GM23248 (cell line): Measurements from ENCODE around the gene PDPR. TPM values are rescaled to one million over a fixed set of nuclear protein-coding genes. Genes with fewer than 3 reads are reported as not detected.
"Not testable (repeated sequence)": the region's sequence is repeated elsewhere in the genome, so short reads cannot be mapped to it uniquely, and the experiment has no call there.

Experiments
- DNase-seq: peaks from one replicate; pipeline ENCODE4 v3.0.0-alpha.2; 2015
- H2AFZ ChIP-seq: fragments of 200-600 bp; sonication (generic); 2 replicates; pipeline ENCODE4 v1.6.1; 2016; ENCODE audit warnings: antibody characterized with exemption
- H3F3A ChIP-seq: fragments of 200-600 bp; sonication (generic); 2 replicates; pipeline ENCODE4 v1.6.1; 2016; ENCODE audit warnings: mild to moderate bottlenecking, antibody characterized with exemption, mixed run types; ENCODE audit not compliant: insufficient read depth
- H3K27ac ChIP-seq: fragments of 200-600 bp; sonication (generic); 2 replicates; pipeline ENCODE4 v1.5.1; 2016; ENCODE audit warnings: mild to moderate bottlenecking
- H3K27me3 ChIP-seq: fragments of 200-600 bp; sonication (generic); replicated peaks from 2 replicates; pipeline ENCODE4 v1.6.1; 2016; ENCODE audit warnings: mild to moderate bottlenecking; ENCODE audit not compliant: insufficient read depth
- H3K36me3 ChIP-seq: fragments of 200-600 bp; sonication (generic); 2 replicates; pipeline ENCODE4 v1.6.1; 2016; ENCODE audit warnings: low read depth, mild to moderate bottlenecking
- H3K4me1 ChIP-seq: fragments of 200-600 bp; sonication (generic); 2 replicates; pipeline ENCODE4 v1.6.1; 2016; ENCODE audit warnings: mild to moderate bottlenecking; ENCODE audit not compliant: insufficient read depth
- H3K4me2 ChIP-seq: fragments of 200-600 bp; sonication (generic); one replicate; pipeline ENCODE4 v1.6.1; 2016; ENCODE audit warnings: mild to moderate bottlenecking; ENCODE audit not compliant: unreplicated experiment
- H3K4me3 ChIP-seq: fragments of 200-600 bp; sonication (generic); 2 replicates; pipeline ENCODE4 v1.5.1; 2016; ENCODE audit warnings: mild to moderate bottlenecking
- H3K79me2 ChIP-seq: fragments of 200-600 bp; sonication (generic); 2 replicates; pipeline ENCODE4 v1.6.1; 2016; ENCODE audit warnings: mild to moderate bottlenecking; ENCODE audit not compliant: insufficient read depth
- H3K9ac ChIP-seq: fragments of 200-600 bp; sonication (generic); 2 replicates; pipeline ENCODE4 v1.6.1; 2016; ENCODE audit warnings: mild to moderate bottlenecking
- H3K9me2 ChIP-seq: fragments of 200-600 bp; sonication (generic); 2 replicates; pipeline ENCODE4 v1.6.1; 2016; ENCODE audit warnings: mixed run types, mild to moderate bottlenecking, moderate library complexity; ENCODE audit not compliant: insufficient read depth
- H3K9me3 ChIP-seq: fragments of 200-600 bp; sonication (generic); one replicate; pipeline ENCODE4 v1.6.1; 2017; ENCODE audit warnings: low read depth
- H4K20me1 ChIP-seq: fragments of 200-600 bp; sonication (generic); 2 replicates; pipeline ENCODE4 v1.6.0; 2016; ENCODE audit not compliant: insufficient read depth
- EZH2 ChIP-seq: fragments of 200-600 bp; sonication (generic); IDR thresholded peaks from 2 replicates; pipeline ENCODE4 v1.6.1; 2018; ENCODE audit warnings: antibody characterized with exemption, mild to moderate bottlenecking; ENCODE audit not compliant: insufficient read depth, poor library complexity, severe bottlenecking
- EZH2phosphoT487 ChIP-seq: fragments of 200-600 bp; sonication (generic); IDR thresholded peaks from 2 replicates; pipeline ENCODE4 v1.6.1; 2018; ENCODE audit warnings: antibody characterized with exemption, moderate library complexity, mild to moderate bottlenecking, low read depth; ENCODE audit not compliant: insufficient read depth
- WGBS, 2 experiments: methylation state at CpG; one replicate each; pipeline ENCODE4 v1.1.6; 2015 to 2017; ENCODE audit warnings: low lambda C conversion rate in 2 of 2, low coverage in 1 of 2; ENCODE audit errors: missing lambda C conversion rate in 2 of 2; 5-methylcytosine and 5-hydroxymethylcytosine counted together
- in situ Hi-C: fragments of 300-500 bp; cut with MboI; formaldehyde crosslinking; loops from 2 replicates; pipeline ENCODE4 v1.15.0; 2020
- polyA plus RNA-seq: library from polyadenylated mRNA; unstranded; fragments of >200 nt; fragmentation: Nextera tagmentation; extraction: Ambion mirVana; gene quantifications from 2 replicates; pipeline ENCODE4 v1.2.1, GENCODE V29; 2016
- total RNA-seq: library from RNA; depleted of rRNA; stranded (reverse); fragments of >200 nt; shearing (Covaris generic); gene quantifications from 2 replicates; pipeline ENCODE4 v1.2.3, GENCODE V29; 2014

PDPR gene
- total and polyA plus RNA-seq, 2 experiments from 2014 or later, result 5.3 to 8.6 TPM

DNA sequence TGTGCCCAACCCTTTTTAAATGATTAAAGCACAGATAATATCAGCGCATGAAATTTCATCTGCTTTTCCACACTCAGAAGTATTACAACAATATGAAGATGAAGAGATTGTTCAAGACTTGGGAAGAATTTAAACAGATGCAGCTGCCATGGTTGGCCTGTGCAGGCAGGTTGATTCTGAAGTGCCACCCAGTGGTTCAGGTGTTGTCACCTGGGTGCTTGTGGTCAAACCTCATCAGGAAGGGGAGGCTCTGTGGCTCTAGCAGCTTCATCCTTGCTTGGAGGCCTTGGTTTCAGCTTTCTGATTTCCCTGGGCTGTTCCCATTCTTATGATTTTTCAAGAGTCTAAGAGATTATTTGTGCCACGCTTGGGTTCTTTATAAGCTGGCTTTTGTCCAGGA, 37.3 kb downstream of the PDPR start:
- no peak overlapping the region for H3K9ac ChIP-seq
- no peaks in the 10 kb centered on the region for H3K9me3 ChIP-seq
- no peaks in the 10 kb centered on the region for H3F3A ChIP-seq
- no peaks in the 10 kb centered on the region for H4K20me1 ChIP-seq
- no peak overlapping the region for H3K4me2 ChIP-seq
- no peak for TF ChIP-seq EZH2
- no peak for TF ChIP-seq EZH2phosphoT487
- H3K27ac ChIP-seq, result no peak overlapping the region
- H3K27me3 ChIP-seq, result no peaks in the 10 kb centered on the region
- in situ Hi-C loops, result no loop called here
- no peak overlapping the region for H3K4me3 ChIP-seq
- DNase-seq, result no peak
- no peaks in the 10 kb centered on the region for H3K79me2 ChIP-seq
- H3K9me2 ChIP-seq, result no peaks in the 10 kb centered on the region
- WGBS, 2 experiments, result 79 to 88% methylated on average over 2 of the region's 2 CpGs
- H3K4me1 ChIP-seq, result no peaks in the 10 kb centered on the region
- H2AFZ ChIP-seq, result no peak overlapping the region
- peaks cover 54% of the 10 kb centered on the region; the same call in 1 of the 2 replicates for H3K36me3 ChIP-seq

DNA sequence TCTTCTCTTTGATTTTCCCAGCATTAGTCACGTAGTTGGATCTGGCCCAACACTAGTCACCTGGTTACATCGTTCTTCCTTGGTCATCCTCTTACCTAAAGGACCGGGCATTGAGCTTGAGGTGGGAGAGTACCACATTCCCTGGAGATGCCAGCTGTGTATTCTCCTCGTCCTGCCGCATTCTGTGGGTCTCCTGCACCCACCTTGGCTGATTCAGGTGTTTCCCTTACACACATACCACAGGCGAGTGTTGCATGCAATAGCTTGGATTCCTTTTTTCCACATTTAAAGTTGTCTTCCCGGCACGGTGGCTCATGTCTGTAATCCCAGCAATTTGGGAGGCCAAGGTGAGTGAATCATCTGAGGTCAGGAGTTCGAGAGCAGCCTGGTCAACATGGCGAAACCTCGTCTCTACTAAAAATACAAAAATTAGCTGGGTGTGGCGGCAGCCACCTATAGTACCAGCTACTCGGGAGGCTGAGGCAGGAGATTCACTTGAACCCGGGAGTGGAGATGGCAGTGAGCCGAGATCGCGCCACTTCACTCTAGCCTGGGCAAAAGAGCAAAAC, 37.9 kb downstream of the PDPR start:
- 88 to 91% methylated on average over 17 of the region's 17 CpGs for WGBS, 2 experiments
- no peak for DNase-seq
- TF ChIP-seq EZH2phosphoT487 (no peak), EZH2 (no peak)
- Histone ChIP-seq H3F3A (no peaks in the 10 kb centered on the region), H3K4me2 (no peak overlapping the region), H3K27ac (no peak overlapping the region), H3K27me3 (no peaks in the 10 kb centered on the region), H3K4me1 (no peaks in the 10 kb centered on the region), H3K9me2 (no peaks in the 10 kb centered on the region), H4K20me1 (no peaks in the 10 kb centered on the region), H3K4me3 (no peak overlapping the region), H3K79me2 (no peaks in the 10 kb centered on the region), H3K36me3 (peaks cover 56% of the 10 kb centered on the region; the same call in 1 of the 2 replicates), H3K9me3 (no peaks in the 10 kb centered on the region), H2AFZ (no peak overlapping the region), H3K9ac (no peak overlapping the region)
- in situ Hi-C loops, result no loop called here

DNA sequence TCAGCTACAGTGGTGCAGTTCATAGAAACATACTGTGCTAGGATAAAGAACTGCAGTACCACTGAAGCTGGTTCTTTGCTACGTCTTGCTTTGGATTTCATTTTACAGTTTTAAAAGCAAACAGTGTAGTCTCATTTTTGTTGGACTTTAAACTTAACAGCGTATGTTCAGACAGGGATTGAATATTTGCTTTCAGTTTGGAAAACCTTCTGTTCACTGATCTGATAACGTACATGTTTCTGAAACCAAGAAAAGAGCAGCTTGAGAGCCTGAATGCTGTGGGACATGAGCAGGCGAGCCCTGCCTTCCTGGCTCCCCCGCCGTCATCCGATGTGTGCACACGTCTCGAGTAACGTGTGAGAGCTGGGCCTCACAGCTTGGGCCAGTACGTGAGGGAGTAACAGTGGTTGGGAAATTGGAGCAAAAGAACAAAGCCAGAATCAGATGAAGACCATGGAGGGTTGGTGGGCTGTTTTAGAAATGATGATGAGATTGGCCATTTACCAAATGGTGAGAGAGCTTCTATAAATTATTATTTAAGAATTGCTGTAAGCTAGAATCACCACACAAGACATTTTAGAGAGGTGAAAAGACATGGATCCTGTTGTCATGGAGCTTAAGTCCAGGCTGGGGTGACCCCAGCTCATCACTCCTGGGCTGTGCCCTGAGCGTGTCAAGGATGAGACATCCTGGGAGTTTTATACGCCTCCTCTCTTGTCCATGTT, 38.6 kb downstream of the PDPR start:
- TF ChIP-seq EZH2phosphoT487, result no peak
- no peak for DNase-seq
- Histone ChIP-seq H3K79me2 (no peaks in the 10 kb centered on the region), H3K4me2 (no peak overlapping the region), H3K4me1 (no peaks in the 10 kb centered on the region), H3F3A (no peaks in the 10 kb centered on the region), H2AFZ (no peak overlapping the region), H3K36me3 (peaks cover 59% of the 10 kb centered on the region; the same call in 1 of the 2 replicates), H3K4me3 (no peak overlapping the region), H3K27ac (no peak overlapping the region), H3K27me3 (no peaks in the 10 kb centered on the region), H3K9ac (no peak overlapping the region), H3K9me2 (no peaks in the 10 kb centered on the region), H4K20me1 (no peaks in the 10 kb centered on the region), H3K9me3 (no peaks in the 10 kb centered on the region)
- in situ Hi-C loops, result no loop called here
- WGBS, 2 experiments, result 93 to 96% methylated on average over 13 of the region's 13 CpGs

DNA sequence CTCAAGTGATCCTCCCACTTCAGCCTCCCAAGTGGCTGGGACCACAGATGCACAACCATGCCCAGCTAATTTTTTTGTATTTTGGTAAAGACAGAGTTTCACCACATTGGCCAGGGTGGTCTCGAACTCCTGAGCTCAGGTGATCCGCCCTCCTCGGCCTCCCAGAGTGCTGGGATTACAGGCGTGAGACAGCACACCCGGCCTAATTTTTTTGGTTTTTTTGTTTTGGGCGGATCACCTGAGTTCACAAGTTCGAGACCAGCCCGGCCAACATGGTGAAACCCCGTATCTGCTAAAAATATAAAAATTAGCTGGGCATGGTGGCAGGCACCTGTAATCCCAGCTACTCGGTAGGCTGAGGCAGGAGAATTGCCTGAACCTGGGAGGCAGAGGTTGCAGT, 40.6 kb downstream of the PDPR start:
- H3K27ac ChIP-seq, in situ Hi-C loops, H3K79me2 ChIP-seq, H3K9me3 ChIP-seq, H3K4me1 ChIP-seq, H2AFZ ChIP-seq, H3K9ac ChIP-seq, H3K9me2 ChIP-seq, H4K20me1 ChIP-seq, H3K4me2 ChIP-seq, H3K27me3 ChIP-seq, H3F3A ChIP-seq, H3K4me3 ChIP-seq, DNase-seq: not testable (repeated sequence)
- H3K36me3 ChIP-seq, result peaks cover 49% of the 10 kb centered on the region; the same call in 1 of the 2 replicates
- 88% methylated on average over 10 of the region's 10 CpGs for WGBS, 2 experiments
